GM19463 (cell line): ENCODE measurements around the gene ACBD4.

Source experiments
- ATAC-seq: cut with Tn5 transposase; IDR thresholded peaks from one replicate; pipeline ENCODE4 v1.9.1; 2021; ENCODE audit warnings: mild to moderate bottlenecking, moderate library complexity; ENCODE audit not compliant: unreplicated experiment

ACBD4 gene

DNA sequence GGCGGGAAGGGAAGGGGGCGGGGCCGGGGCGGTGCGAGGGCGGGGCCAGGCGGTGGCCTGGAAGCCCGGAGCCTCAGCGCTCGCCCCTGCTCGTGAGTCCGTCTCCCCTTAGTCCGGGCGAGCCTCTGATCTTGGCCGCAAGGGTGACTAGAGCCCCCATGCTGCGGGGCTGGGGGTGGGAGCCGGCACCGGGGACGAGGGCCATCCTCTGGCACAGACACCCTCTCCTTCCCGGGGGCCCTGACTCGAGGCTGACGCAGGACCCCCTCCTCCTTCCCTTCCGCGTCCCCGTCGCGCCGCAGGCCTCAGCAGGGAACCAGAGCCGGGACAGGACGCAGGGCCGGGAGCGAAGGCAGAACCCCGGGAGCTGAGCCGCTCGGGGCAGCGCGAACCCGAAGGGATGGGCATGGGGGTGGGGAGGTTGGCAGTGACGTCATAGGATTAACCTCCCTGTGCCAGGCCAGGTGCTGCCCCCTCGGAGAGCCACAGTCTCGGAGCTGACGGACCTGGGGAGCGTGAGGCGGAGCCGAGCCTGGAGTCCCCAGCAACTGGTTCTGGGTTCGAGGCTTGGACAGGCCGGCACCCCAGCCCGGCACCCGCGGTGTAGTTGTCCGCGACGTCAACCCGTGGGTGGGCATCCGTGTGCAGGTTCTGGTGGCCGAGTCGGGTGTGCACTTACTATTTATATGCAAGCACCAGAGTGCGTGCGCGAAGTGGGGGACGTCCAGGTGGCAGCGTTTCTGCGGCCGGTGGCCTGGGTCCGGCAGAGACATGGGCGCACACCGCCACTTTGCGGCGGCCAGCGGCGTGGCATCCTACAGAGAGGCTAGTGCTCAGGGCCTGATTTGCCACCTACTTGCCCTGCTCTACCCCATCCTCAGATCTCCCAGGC lies 2.7 kb upstream of the ACBD4 start:
- peak; percentile 38 for ATAC-seq

DNA sequence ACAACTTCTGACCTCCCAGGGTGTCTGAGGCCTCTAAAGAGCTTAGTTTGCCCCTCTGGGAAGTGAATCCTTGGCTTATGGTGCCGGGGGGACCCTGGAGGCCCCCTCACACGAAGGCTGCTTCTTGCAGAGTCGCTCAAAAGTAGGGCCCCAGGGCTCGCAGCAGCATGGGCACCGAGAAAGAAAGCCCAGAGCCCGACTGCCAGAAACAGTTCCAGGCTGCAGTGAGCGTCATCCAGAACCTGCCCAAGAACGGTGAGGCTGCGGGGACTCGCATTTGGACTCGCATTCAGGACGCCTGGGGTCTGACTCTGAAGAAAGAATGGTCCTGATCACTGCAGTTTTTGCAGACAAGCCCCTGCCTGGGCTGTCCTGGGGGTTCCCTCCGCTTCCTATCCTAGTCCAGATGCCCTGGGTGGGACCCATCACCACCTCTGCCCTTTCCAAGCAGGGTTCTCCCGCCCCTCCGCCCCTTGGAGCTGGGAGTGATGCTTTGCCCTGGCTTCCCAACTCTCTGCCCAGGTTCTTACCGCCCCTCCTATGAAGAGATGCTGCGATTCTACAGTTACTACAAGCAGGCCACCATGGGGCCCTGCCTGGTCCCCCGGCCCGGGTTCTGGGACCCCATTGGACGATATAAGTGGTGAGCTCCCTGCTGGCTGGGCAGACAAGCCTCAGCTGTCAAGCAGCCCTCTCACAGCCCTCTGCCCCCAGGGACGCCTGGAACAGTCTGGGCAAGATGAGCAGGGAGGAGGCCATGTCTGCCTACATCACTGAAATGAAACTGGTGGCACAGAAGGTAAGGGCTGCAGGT lies 698 bp downstream of the ACBD4 start:
- no peak for ATAC-seq

DNA sequence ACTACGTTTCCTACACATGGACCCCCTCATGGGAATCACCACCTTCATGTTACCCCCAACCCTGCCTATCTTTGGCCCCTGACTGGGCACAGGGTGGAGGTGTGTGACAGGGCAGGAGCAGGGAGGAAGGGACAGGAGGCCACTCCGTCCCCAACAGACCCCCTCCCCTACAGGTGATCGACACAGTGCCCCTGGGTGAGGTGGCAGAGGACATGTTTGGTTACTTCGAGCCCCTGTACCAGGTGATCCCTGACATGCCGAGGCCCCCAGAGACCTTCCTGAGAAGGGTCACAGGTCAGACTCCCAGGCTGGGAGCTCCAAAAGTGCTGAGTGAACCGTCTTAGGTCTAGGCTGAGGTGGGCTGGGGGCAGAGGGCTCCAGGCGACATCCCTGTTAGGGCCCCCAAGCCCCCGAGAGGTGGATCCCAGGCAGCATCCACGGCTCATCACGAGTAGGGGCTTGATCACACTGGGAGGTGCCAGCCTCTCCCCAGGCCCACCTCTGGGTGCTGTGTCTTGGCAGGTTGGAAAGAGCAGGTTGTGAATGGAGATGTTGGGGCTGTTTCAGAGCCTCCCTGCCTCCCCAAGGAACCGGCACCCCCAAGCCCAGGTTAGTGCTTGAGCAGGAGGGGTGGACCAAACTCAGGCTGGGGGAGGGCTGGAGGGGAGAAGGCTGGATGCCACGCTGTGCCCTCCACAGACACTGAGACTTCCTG lies 1.5 kb downstream of the ACBD4 start:
- no peak for ATAC-seq

DNA sequence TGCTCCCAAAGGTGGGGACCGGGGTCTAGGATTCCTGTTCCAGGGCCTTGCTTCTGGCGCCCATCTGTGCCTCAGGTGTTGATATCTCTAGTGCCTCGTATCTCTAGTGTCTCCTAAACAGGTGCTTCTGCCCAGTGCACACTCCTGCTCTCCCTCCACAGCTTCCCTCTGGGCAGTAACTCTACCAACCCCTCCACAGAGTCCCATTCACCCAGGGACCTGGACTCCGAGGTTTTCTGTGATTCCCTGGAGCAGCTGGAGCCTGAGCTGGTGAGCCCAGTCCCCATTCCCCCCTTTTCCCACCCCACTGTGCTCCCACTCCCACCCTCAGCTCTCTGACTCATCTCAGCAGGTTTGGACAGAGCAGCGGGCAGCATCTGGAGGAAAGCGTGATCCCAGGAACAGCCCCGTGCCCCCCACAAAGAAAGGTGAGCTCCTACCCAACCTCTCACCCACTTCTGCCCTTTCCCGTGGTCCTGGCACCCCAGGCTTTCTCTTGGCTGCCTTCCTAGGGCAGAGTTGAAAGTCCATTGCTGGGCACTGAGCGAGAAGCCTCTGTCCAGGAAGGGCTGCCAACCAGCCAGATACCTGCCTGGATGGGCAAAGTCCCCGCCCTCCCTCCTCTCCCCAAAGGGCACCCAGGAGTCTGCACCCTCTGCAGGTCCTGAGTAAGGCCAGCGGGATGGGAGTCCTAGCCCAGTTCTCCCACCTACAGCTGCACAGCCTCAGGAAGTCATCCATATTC lies 2.2 kb downstream of the ACBD4 start:
- ATAC-seq: no peak

DNA sequence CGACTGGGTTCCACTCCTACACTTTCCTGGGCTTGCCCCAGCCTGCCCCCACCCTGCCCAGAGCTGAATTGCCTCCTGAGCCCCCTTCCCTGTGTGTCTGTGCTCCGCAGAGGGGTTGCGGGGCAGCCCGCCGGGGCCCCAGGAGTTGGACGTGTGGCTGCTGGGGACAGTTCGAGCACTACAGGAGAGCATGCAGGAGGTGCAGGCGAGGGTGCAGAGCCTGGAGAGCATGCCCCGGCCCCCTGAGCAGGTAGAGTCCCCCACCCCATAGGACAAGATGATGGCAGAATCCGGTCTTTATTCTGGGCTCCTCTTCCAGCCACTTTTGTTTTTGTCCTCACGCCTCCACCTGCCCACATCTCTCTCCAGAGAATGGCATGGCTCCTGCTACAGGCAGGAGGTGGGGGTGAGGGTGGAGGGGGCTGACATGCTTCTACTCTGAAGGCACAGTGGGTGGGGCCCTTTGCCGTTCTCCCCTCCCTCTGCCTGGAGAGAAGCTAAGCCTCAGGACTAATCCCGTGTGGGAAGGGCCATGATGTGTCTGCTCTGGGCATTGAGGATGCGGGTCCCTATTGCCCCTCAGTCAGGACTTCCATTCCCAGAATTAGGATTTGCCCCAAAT lies 3.5 kb downstream of the ACBD4 start:
- no peak for ATAC-seq

DNA sequence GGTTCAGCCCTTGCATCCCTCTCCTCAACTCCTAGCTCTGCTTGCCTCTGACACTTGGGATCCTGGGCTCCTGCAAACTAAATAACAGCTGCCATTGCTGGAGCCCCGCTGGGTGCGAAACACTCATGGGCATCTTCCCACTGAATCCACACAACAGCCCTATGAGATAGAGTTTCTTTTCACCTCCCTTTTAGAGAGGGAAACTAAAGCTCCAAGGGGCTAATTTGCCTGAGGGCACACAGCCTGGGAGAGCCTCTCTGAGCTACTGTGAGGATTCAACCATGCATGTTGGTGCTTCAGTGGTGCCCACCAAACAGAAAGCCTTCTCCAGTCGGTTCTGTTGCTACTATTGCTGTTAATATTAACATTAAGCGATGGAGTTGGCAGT lies 4.0 kb downstream of the ACBD4 start:
- ATAC-seq: no peak

DNA sequence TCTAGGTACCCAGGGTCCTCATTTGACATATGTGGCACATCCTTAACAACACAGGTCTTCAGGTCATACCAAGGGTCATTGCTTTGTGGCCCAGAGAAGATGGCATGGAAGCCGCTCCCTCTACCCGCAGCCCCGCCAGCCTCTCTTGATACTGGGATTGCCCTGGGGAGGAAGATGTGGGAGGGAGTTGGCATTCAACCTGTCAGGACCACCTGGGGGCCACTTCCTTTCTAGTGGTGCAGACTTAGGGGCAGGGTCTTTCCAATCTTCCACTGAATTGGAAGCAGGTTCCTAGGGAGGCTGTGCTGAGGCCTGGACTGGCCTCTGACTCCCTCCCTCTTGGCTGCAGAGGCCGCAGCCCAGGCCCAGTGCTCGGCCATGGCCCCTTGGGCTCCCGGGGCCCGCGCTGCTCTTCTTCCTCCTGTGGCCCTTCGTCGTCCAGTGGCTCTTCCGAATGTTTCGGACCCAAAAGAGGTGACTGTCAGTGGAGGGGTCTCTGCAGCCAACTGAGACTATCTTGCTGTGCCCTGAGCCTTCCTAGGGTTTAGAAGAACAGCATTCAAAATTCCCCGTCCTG lies 7.7 kb downstream of the ACBD4 start:
- no peak for ATAC-seq

DNA sequence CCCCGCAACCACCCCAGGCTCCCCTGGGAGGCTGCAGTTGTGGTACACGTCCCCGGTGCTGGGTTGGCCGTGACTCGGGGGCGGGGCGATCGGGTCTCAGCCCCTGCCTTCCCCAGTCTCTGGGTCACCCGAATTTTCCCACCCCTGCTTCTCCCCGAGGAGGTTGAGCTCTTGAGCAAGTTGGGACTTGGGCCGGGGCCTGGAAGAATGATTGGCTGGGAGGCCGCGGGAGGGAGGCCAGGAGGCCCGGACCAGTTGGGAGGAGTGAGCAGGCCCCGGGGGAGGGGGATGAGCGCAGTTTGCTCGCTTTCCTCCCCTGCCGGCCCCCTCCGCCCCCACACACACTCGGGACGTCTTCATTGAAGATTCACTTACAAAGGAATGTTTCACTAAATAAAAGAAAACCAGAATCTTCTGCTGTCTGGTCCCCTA lies 8.3 kb downstream of the ACBD4 start:
- no peak for ATAC-seq

DNA sequence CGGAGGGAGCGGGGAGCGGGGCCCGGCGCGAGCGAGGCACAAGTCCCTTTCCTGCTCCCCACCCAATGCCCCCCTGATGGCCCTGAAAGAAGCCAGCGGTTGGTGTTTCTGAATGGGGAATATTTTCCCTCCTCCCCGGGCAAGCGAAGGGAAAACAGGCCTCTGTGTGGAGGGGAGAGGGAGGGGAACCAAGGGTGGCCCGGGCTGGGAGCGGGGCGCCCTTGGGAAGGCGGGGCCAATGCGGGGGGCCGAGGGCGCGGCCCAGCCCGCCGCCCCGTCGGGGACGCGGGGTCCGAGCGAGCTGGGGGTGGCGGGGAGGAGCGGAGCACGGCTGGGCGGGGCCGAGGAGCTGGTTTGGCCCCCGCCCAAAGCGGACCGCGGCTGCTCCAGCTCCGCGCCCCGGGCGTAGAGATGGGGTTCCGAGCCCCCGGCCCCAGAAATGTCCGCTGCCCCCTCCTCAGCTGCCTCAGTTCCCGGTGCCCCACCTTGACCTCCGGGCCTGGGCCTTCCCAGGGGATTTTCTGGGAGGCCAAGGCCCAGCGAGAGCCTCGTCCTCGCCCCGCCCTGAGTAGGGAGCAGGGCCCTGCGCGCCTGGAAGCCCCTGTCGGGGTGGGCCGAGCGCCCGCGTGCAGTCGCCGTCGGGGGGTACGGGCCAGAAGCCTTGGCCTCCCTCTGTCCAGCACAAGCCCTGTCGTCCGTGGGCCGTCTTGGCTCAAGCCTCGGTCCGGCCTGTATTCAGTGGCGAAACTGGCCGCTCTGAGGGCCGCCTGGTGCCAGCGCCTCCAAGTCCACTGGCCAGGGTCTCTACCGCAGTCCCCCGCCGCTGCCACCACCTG lies 8.9 kb downstream of the ACBD4 start:
- ATAC-seq: no peak

DNA sequence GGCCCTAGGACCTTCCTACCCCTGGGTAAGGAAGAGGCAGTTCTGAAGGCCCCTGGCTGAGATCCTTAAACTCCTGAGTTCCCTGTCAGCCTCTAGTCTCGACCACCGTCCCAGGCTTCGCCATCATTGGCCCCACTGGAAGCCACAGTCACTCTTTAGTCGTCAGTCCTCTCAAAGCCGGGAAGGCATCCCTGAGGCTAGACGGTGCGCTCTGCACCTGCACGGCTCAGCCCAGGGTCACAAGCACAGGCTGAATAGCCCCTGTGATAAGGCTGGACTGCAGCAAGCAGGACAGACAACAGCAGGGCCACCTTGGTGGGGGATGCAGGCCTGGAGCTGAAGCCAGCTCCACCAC lies 9.5 kb downstream of the ACBD4 start:
- no peak for ATAC-seq

DNA sequence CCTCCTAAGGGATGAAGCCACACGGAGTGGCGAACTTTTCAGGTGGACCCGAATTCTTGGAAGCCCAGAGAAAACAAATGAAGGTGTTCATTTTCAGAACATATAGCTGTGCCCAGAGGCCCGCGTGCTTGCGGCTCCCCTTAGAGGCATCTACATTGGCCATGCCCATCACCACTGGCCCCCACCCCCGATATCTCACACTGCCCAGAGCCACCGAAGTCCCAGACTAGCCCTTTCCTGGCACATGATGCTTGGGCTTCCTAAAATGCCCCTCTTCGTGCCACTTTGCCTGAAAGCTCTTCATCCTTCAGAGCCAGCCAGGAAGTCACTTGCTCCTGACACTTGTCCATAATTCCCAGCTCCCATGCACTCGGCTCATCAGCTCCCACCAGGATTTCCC lies 10.7 kb downstream of the ACBD4 start:
- ATAC-seq: no peak

DNA sequence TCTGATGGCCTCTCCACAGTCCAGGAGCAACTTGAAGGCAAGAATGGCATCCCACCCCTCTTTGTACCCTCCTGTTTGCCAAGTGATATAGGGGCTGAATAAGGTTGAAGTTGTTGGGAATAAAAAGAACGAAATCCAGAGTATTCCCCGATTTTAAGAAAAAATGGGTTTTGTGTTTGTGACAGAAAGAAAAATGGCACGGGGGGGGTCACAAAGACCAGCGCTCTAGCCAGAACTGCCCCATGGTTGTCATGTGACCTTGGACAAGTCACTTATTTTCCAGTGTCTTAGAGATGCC lies 11.1 kb downstream of the ACBD4 start:
- no peak for ATAC-seq

DNA sequence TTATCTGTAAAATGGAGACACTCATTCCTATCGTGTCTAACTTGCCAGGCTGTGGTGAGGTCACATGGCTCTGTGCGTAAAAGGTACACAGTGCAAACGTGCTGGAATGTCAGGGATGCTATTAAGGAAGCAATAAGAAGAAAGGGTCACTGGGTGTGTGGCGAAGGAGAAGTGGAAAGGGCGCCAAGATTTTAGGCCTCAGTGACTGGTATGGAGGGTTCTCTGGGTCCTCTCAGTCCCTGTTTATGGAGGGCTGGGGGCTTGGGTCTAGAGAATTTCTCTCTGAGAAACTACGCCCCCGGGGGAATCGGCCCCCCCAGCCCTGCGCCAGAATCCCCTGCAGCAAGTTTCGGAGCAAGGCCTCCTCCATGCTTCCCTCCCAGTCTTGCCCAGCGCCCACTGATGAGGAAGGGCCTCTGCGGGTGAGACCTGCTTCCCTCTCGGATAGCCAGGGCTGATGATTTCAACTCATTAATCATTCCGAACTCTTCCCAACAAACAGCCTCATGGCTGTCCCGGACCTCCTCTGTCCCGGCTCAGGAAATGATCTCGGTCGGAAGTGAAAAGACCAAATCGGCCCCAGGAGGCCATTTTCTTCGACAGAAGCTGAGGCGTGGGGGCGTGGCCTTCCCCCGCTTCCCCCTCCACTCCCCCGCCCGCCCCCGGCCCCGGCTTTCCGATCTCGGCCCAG lies 11.5 kb downstream of the ACBD4 start:
- ATAC-seq: no peak

DNA sequence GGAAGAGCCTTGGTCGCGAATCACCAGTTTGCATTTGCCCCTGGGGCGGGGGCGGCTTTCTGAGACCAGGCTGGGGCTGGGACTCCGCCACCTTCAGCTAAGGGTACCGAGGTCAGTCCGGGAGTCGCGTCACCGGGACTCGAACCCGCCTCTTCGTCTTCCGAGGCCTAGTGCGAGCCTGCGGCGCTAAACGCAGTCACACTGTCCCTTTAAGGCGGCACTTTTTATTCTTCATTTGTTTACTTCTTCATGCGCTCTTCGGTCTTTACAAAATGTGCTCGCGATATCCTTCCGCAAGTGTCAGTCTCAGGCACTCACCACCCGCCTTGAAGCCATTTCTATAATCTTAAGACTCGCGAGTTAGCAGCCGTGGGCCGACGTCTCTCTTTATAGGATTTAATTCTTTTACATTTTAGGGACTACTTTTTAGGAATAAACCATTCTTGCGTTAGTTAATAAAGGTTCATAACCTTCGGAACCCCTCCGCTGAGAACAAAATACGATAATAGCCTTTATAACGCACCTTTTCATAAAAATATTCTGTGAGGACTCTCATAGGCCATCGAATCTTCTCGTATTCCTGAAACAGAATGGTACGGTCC lies 12.2 kb downstream of the ACBD4 start:
- ATAC-seq: no peak

DNA sequence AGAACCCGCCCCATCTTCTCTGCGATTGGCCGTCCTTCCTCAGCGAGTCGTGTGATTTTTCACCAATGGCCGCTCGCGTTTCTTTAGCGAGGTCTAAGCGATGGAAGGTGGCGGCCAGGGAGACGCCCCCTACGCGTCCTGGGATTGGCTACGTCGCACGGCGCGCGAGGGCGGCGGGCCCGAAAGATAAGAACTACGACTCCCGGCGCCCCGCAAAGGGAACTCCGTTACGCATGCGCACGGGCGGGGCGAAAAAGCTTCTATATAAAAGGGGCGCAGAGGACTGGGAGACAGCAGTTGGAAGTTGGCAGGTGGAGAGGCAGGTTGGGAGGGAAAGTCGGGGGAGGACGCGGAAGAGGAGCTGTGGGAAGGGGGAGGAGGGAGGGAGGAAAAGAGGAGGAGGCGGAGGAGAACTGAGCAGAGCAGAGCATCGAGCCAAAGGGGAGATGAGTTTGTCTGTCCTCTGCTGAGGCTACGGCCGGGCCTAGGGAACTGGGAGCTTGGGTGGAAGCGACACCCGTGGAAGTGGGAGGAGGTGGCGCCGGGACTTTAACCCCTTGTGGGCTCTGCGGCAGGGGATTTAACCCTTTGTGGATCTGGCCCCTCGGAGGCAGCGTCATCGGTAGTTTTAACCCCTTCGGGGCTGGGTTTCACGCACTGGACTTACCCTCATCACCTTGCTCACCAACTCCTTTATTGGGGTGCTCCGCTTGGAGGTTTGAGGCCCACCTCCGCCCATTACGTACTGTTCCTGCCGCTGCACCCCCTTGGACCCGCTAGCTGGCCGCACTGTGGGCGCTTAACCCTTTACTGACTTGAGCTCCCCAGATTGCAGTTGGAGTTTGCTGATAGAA lies 12.9 kb downstream of the ACBD4 start, which contains the start of gene HEXIM1:
Gene HEXIM1, plus strand, starts transcription at position 293 of the 854 bp plus-strand sequence. CDS start 716 bp downstream, outside the sequence.
- ATAC-seq: peak; percentile 73

DNA sequence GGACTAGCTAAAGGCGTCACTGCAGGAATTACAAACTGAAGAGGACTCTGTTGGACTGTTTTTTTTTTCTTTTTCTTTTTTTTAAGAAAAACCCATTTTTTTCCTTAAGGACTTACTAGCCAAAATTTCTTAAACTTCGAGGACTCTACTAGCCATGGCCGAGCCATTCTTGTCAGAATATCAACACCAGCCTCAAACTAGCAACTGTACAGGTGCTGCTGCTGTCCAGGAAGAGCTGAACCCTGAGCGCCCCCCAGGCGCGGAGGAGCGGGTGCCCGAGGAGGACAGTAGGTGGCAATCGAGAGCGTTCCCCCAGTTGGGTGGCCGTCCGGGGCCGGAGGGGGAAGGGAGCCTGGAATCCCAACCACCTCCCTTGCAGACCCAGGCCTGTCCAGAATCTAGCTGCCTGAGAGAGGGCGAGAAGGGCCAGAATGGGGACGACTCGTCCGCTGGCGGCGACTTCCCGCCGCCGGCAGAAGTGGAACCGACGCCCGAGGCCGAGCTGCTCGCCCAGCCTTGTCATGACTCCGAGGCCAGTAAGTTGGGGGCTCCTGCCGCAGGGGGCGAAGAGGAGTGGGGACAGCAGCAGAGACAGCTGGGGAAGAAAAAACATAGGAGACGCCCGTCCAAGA lies 13.7 kb downstream of the ACBD4 start:
- no peak for ATAC-seq
